Skeletal muscle cell (primary cell): Measurements from ENCODE around the gene SHB.
"Not testable (repeated sequence)": the region's sequence is repeated elsewhere in the genome, so short reads cannot be mapped to it uniquely, and the experiment has no call there.

Experiments used
- DNase-seq: peaks from one replicate; pipeline ENCODE4 v3.0.0-alpha.2; 2010; ENCODE audit warnings: low read depth
- H3K4me3 ChIP-seq: 2 replicates; pipeline ENCODE4 v1.5.1; 2011; ENCODE audit warnings: low read depth, mild to moderate bottlenecking, control low read depth, low read length, moderate library complexity

SHB gene

DNA sequence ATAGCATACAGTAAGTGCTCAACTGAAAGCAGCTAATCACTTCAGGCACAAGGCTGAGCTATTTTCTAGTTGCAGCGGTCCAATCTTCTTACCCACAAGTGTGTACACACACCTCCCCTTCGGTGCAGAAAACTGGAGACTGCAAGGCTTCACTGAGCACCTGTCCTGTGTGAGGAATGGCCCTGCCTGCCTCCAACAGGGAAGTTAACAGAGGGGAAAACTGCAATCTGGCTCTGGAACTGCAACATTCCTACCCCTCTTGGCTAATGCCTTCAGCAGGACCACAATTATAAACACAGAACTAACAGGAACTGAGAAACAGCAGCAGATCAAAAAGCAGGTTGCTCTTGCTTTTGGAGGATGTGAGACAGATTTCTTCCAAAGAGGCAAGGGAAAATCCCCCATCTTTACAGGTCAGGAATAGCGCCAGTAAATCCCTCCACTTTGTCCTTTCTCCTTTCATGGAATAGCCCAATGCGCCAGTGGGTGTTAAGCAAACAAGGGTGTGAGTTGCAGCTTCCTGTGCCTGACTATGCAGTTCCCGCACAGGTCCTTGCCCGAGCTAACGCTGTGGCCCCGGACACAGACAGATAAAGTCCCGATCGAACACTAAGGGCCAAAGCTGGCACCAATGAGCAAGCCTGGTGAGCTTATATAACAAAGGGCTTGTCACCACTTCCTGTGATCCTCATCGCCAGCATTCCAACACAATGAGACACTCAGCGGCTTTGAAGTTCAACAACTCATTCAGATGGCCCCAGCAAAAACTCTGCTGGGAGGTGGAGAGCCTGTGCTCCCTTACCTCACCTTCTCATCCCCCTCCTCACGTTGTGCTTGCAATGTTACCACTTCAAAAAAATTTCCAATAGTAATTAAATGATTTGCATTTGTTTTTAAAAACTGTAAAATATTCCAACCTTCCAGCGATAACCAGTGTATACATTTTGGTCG is 21.5 kb downstream of the SHB start:
- DNase-seq, result no peak
- H3K4me3 ChIP-seq, result peak overlapping the region; percentile 11

- no peak for DNase-seq
- no peak overlapping the region for H3K4me3 ChIP-seq
Measured at GRCh38 chr9:38046661-38047300, 22.2 kb downstream of the SHB start.

- not testable (repeated sequence) for DNase-seq, H3K4me3 ChIP-seq
Measured at GRCh38 chr9:38045939-38046338, 23.1 kb downstream of the SHB start.

DNA sequence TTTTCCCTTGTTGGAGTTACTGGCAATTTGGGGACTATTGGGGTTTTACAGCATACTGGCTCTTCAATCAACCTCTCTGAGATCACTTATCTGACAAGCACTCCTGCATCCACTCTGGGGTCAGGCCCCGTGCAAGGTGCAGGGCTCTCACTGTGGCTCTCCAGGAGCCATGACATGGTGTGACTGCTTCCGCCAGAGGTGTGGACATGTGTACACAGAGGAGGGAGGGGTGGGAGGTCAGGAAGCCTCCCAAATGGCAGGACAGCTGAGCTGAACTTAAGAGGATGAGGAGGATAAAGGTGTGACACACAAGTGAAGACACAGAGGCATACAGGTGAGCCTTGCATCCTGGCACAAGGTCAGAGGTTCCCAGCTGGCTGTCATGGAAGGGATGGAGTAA is 24.3 kb downstream of the SHB start:
- DNase-seq, result no peak
- H3K4me3 ChIP-seq, result no peak overlapping the region

DNA sequence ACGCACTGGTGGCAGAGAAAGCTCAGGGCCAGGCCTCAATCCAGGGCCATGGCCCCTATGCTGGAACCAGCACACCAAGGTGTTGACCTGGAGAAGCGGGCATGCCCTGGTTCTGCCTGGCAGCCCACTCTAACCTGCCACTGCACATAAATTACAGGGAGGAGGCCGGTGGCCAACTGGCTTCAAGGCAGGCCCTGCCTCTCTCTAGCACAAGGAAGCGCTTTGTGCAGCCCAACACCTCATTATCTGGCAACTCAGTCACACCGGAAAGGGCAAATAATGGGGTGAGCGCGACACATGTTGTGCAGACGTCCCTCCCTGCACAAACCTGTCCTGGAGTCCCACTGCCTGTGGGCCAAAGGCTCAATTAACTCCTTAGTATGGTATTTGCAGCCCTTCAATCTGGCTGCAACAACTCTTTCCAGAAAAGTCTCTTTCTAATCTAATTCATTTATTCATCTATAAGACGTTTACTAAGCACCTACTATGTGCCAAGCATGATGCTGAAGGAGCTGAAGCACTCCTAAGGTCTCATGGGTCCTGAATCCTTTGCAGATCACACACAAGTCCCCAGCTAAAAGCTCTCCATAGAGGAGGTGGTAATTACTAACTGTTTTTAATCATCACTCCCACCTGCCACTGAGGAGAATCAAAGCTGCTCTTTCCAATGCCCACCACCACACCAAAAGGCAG is 24.9 kb downstream of the SHB start:
- H3K4me3 ChIP-seq, result no peak overlapping the region
- DNase-seq, result no peak

- H3K4me3 ChIP-seq, result no peak overlapping the region
- DNase-seq, result no peak
Measured at GRCh38 chr9:38042626-38043357, 26.2 kb downstream of the SHB start.

DNA sequence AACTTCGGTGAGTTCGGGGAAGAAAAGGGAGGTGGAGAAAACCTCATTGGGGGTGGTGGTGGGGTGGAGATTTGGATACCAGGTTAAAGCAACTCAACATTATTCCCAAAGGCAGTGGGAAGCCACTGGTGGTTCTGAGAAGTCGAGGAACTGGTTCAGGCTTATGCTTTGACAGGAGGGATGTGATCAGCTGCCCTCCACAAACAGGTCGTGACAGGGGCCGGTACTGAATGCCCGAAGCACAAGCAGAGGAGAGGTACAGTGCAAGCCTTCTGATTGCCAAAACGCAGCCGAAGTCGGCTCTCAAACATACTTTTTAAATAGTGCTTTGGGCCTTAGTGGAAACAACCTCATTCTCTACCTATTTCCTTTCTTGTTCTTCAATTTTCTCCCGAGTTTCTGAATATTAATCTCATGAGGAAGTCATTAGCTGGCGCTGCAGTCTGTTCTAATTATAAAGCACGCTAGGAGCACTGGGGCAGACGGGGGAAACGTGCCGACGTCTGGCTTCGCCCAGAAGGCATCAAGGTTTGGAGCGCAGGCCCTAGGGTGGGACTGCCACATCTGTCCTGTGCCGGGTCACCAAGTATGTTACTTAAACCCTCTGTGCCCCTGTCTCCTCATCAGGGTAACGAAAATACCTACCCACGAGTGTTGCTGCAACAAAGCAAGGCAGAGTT is 27.3 kb downstream of the SHB start:
- no peak overlapping the region for H3K4me3 ChIP-seq
- no peak for DNase-seq

DNA sequence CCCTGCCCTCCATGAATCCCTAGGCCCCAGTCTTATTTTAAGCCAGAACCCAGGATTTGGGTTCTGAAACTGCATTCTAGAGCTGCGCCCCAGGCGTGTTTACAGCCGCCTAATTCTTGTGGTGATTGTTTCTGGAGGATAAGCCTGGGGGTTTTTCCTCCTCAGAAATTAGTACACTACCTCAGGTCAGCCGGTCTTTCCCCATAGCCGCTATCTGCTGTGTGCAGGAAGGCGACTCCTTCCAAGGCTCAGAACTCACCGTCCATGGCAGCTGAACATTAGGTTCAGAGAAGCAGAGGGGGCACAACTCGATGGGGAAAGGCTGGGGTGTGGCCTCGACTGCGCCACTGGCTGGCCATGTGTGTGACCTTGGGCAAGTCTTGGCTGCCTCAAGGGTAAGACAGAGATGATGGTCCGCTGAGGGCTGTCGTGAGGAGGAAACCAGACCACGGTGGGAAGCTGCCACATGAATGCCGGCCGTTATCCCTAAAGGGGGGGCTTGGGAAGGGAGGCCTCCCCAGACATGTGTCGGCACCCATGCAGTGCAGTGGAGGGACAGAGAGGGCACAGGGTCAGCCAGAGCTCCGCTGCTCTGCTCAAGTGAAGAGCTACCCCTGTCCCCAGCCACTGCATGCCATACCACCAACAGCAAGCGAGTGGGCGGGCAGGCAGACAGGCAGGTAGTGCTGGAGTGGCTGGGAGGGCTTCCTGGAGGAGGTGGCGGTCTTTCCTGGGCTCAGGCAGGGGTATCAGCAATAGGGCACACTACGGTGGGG is 28.9 kb downstream of the SHB start:
- no peak overlapping the region for H3K4me3 ChIP-seq
- DNase-seq, result no peak

- no peak overlapping the region for H3K4me3 ChIP-seq
- no peak for DNase-seq
Measured at GRCh38 chr9:38039090-38039906, 29.7 kb downstream of the SHB start.

DNA sequence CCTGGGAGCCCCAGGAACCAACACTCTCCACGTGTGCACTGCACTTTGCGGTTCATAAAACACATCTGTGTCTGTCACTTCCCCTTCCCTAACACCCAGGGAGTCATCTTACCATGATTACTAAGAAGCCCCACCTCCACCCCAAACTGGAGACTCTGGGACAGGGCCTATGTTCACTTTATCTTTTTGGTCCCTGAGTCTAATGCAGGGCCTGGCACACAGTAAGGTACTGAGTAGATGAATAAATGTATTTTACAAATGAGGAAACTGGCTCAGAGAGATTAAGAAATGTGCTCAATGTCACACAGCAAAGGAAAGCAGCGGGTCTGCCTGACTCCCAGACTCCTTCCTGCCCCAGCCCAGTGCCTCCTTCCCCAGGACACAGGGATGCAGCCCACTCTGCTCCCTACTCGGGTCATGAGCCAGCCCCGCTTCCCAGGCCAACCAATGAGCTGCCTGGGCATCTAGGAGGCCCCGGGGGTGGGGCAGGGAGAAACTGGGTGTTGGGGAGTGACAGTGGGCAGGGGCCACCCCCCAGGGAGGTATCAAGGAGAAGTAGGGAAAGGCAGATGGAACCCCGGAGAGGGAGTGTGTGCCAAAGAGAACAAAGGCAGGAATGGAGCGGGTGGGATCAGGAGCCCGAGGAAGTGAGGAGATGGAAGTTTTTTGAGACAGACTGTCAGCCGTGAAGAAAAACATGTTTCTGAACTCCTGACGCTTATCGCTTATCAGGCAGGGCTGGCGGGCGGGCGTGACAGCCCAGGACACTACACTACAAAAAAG is 30.5 kb downstream of the SHB start:
- DNase-seq, result no peak
- no peak overlapping the region for H3K4me3 ChIP-seq

- H3K4me3 ChIP-seq, result no peak overlapping the region
- no peak for DNase-seq
Measured at GRCh38 chr9:38037981-38038306, 31.1 kb downstream of the SHB start.

DNA sequence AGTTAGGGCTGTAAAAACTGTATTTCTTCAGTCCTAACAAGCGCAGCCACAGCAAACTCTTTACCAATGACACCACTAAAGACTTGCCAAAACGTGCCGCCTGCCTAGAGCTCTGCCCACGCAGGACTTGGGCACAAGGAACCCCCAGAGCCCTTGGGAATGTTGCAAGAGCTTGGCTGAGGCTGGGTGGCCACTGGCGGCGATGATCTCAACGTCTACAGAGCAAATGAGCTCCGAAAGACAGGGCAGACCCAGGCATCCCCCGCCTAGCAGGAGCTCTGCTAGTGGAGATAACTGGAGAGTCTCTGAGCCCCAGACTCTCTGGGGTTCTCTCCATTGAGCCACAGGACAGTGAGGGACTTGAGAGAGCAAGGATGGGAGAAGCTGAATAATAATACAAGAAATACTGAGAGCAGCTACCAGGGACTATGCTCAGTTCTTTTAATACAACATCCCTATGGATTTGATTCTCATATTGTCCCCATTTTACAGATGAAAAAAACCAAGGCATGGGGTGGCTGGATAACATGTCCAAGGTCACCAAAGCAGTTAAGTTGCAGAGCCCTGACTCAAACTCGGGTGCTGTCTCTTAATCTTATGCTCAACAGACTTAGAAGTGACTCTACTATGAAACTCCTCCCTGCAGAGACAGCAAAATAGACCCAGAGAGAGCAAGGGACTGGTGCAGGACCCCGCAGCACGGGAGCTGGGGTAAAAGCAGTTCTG is 32.5 kb downstream of the SHB start:
- no peak for DNase-seq
- H3K4me3 ChIP-seq, result no peak overlapping the region

DNA sequence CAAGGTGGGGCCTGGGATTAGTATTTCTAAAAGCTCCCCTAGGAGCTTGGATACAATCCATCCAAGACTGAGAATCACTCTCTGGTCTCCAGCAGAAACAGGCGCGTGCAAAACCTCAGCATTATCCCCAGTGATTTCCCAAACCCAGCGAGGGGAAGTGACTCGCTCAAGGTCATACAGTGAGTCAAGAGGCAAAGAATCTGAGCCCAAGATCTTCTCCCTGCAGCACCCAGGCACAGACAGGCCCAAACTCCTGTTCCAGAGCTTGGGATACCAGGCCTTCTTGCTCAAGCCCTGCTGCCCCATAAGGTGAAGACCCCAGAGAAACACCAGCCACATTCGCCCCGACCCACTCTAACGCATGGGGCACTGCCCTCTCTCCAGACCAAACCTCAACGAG is 33.2 kb downstream of the SHB start:
- H3K4me3 ChIP-seq, result no peak overlapping the region
- DNase-seq, result no peak

DNA sequence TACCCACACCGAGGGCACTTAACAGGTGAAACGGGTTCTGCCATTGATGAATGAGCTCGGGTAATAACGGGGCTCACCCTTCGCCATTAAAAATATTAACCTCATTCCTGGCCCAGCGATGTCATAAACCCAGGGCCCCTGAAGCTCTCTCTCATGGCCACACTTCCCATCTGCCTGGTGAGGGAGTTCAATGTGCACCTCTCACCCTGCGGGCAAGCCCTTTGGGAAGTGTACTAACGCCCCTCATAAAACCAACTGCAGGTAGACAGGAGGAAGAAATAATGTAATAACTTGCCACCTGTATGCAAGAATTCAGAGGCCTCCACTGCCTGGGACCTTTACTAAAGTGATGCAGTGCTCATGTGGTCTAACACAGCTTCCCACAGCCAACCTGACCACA is 35.1 kb downstream of the SHB start:
- no peak for DNase-seq
- H3K4me3 ChIP-seq, result no peak overlapping the region

- no peak for DNase-seq
- H3K4me3 ChIP-seq, result no peak overlapping the region
Measured at GRCh38 chr9:38032266-38033110, 36.5 kb downstream of the SHB start.

DNA sequence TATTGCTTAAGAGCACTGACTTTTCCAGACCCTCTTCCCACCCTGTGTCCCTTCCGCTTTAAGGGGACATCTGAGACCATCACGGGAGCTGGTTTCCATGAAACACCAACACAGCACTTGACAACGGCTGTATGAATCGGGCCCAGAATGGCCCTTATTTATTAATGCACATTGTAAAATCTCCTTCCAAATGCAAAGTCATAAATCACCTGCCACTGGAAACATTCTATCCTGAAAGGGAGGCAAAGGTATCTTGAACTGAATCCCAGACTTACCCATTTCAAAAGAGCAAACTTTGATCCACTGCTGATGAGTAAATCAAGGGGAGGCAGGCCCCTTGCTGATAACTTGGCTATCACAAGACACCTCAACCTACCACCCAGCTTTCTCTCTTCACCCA is 37.4 kb downstream of the SHB start:
- no peak overlapping the region for H3K4me3 ChIP-seq
- no peak for DNase-seq
